OCI-LY7 (cell line): Measurements from ENCODE around the gene TRIM37. TPM values are rescaled to one million over a fixed set of nuclear protein-coding genes. Genes with fewer than 3 reads are reported as not detected.
A peak's percentile ranks its signal among the peaks of the same experiment; 100 is the strongest.

Source experiments
- BruUV-seq: library from RNA; stranded (reverse); fragments of 400-500 nt; replicated peaks from 2 replicates; lab custom pipeline; 2021; lab: Mats Ljungman, UMichigan
- CTCF ChIA-PET: fragments of 300-600 bp; sonication (Branson Sonifier 250); formaldehyde crosslinking; loops from one replicate; lab custom pipeline; 2022; ENCODE audit warnings: antibody characterized with exemption; ENCODE audit not compliant: unreplicated experiment; lab: Charles Lee
- POLR2A ChIA-PET: fragments of 300-600 bp; sonication (Branson Sonifier 250); formaldehyde crosslinking; loops from one replicate; lab custom pipeline; 2022; ENCODE audit warnings: antibody characterized with exemption; lab: Charles Lee
- DNase-seq: peaks from one replicate; pipeline ENCODE4 v3.0.0-alpha.2; 2015; ENCODE audit warnings: low spot score
- H2AFZ ChIP-seq: fragments of 200-600 bp; sonication (generic), shearing (Covaris generic); 2 replicates; pipeline ENCODE4 v1.6.1; 2014; ENCODE audit warnings: mild to moderate bottlenecking, antibody characterized with exemption, low read length, moderate library complexity
- H3K27ac ChIP-seq: fragments of 200-600 bp; sonication (generic); 2 replicates; pipeline ENCODE4 v1.5.1; 2014; ENCODE audit warnings: mixed run types, low read depth, mild to moderate bottlenecking, moderate library complexity, low read length, inconsistent platforms; ENCODE audit not compliant: poor library complexity, severe bottlenecking
- H3K36me3 ChIP-seq: fragments of 200-600 bp; sonication (generic); 2 replicates; pipeline ENCODE4 v1.6.1; 2014; ENCODE audit warnings: mild to moderate bottlenecking, antibody characterized with exemption, low read length, moderate library complexity, mixed read lengths; ENCODE audit not compliant: insufficient read depth
- H3K4me1 ChIP-seq: fragments of 200-600 bp; sonication (generic); 2 replicates; pipeline ENCODE4 v1.5.1; 2014; ENCODE audit warnings: mild to moderate bottlenecking, low read length; ENCODE audit not compliant: insufficient read depth, poor library complexity, severe bottlenecking
- H3K4me2 ChIP-seq: fragments of 200-600 bp; sonication (generic); 2 replicates; pipeline ENCODE4 v1.6.1; 2014; ENCODE audit warnings: mild to moderate bottlenecking, low read length
- H3K4me3 ChIP-seq: fragments of 200-600 bp; sonication (generic); 2 replicates; pipeline ENCODE4 v1.5.1; 2014; ENCODE audit warnings: mild to moderate bottlenecking, low read depth, low read length; ENCODE audit not compliant: poor library complexity, severe bottlenecking
- H3K79me2 ChIP-seq: fragments of 200-600 bp; sonication (generic); 2 replicates; pipeline ENCODE4 v1.6.1; 2016; ENCODE audit warnings: low read depth, mild to moderate bottlenecking, low read length, moderate library complexity, mixed read lengths; ENCODE audit not compliant: insufficient read depth
- H3K9me2 ChIP-seq: fragments of 200-600 bp; sonication (generic); 2 replicates; pipeline ENCODE4 v1.6.1; 2016; ENCODE audit warnings: mild to moderate bottlenecking, low read length, mixed read lengths; ENCODE audit not compliant: insufficient read depth
- H3K9me3 ChIP-seq: fragments of 200-600 bp; sonication (generic); 2 replicates; pipeline ENCODE4 v1.6.1; 2014; ENCODE audit warnings: mild to moderate bottlenecking, mixed run types, low read length, mixed read lengths
- H4K20me1 ChIP-seq: fragments of 200-600 bp; sonication (generic); 2 replicates; pipeline ENCODE4 v1.6.1; 2014; ENCODE audit warnings: mild to moderate bottlenecking, antibody characterized with exemption, low read length, moderate library complexity, mixed read lengths; ENCODE audit not compliant: insufficient read depth
- EZH2phosphoT487 ChIP-seq: fragments of 200-600 bp; sonication (generic); IDR thresholded peaks from 2 replicates; pipeline ENCODE4 v1.6.1; 2018; ENCODE audit warnings: low read depth, borderline replicate concordance, mild to moderate bottlenecking, mixed run types, antibody characterized with exemption, low read length, moderate library complexity, mixed read lengths
- intact Hi-C: fragments of 100-400 bp; cut with micrococcal nuclease; formaldehyde crosslinking; loops from one replicate; pipeline ENCODE4 v1.10.0; 2022; ENCODE audit not compliant: unreplicated experiment
- total RNA-seq, 2 experiments: library from RNA; depleted of rRNA in 1 of 2; stranded (reverse); fragments of >200 nt in 1 of 2; shearing (Covaris generic) in 1 of 2; gene quantifications; 2 replicates each; pipeline ENCODE4 v1.2.3, GENCODE V29; 2014 to 2022
- TF ChIP-seq, protein P1 (sequence below): fragments of 200-600 bp; sonication (generic); conservative IDR thresholded peaks from 2 replicates; pipeline ENCODE4 v1.5.1; 2014; ENCODE audit warnings: mild to moderate bottlenecking, antibody characterized with exemption, low read length, moderate library complexity, mixed read lengths

The TRIM37 gene
- total RNA-seq, 2 experiments from 2014 or later: 27.9 to 35.4 TPM

GRCh38 chr17:59004338-59005111 is 102.2 kb downstream of the TRIM37 start:
- H2AFZ ChIP-seq: peak overlapping the region; percentile 62; the same call in 1 of the 2 replicates
- no peak overlapping the region for H3K4me3 ChIP-seq
- no peaks in the 10 kb centered on the region for H3K9me2 ChIP-seq
- peak overlapping the region; percentile 30 for H3K4me2 ChIP-seq
- BruUV-seq: no TSS peak
- peaks cover 40% of the 10 kb centered on the region for H3K4me1 ChIP-seq
- H3K9me3 ChIP-seq: no peaks in the 10 kb centered on the region
- H4K20me1 ChIP-seq: no peaks in the 10 kb centered on the region
- intact Hi-C loops: loop anchor here (1.0 kb wide), 2 partner anchors 293 to 417 kb away; no protein-coding TSS in a partner anchor
- ChIA-PET CTCF (no interaction called here), POLR2A (interaction anchor here (0.7 to 1.8 kb wide), 3 partner anchors 373 to 421 kb away, joined by 3 to 10 read pairs (median 4); no protein-coding TSS in a partner anchor)
- H3K79me2 ChIP-seq: 0 out of 2 replicates have a peak, but pooled peaks cover 5% of the 10 kb centered on the region
- TF ChIP-seq, protein P1, sequence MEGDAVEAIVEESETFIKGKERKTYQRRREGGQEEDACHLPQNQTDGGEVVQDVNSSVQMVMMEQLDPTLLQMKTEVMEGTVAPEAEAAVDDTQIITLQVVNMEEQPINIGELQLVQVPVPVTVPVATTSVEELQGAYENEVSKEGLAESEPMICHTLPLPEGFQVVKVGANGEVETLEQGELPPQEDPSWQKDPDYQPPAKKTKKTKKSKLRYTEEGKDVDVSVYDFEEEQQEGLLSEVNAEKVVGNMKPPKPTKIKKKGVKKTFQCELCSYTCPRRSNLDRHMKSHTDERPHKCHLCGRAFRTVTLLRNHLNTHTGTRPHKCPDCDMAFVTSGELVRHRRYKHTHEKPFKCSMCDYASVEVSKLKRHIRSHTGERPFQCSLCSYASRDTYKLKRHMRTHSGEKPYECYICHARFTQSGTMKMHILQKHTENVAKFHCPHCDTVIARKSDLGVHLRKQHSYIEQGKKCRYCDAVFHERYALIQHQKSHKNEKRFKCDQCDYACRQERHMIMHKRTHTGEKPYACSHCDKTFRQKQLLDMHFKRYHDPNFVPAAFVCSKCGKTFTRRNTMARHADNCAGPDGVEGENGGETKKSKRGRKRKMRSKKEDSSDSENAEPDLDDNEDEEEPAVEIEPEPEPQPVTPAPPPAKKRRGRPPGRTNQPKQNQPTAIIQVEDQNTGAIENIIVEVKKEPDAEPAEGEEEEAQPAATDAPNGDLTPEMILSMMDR: peak; percentile 98
- no peak for TF ChIP-seq EZH2phosphoT487
- peaks cover 52% of the 10 kb centered on the region for H3K36me3 ChIP-seq
- peak; percentile 70 for DNase-seq
- H3K27ac ChIP-seq: peak overlapping the region; percentile 32

- no peak overlapping the region for H3K27ac ChIP-seq
- H3K4me3 ChIP-seq: no peak overlapping the region
- no peak overlapping the region for H2AFZ ChIP-seq
- H3K36me3 ChIP-seq: peaks cover 56% of the 10 kb centered on the region
- no peak overlapping the region for H3K4me2 ChIP-seq
- BruUV-seq: no TSS peak
- H3K9me2 ChIP-seq: no peaks in the 10 kb centered on the region
- H4K20me1 ChIP-seq: no peaks in the 10 kb centered on the region
- TF ChIP-seq, protein P1: no peak
- TF ChIP-seq EZH2phosphoT487: no peak
- no peaks in the 10 kb centered on the region for H3K9me3 ChIP-seq
- ChIA-PET CTCF (no interaction called here), POLR2A (interaction anchor here (0.7 to 1.8 kb wide), 6 partner anchors 12 to 428 kb away, joined by 3 to 10 read pairs (median 5); no protein-coding TSS in a partner anchor)
- intact Hi-C loops: loop anchor here (1.0 kb wide), 1 partner anchor 293 kb away; no protein-coding TSS in a partner anchor
- H3K79me2 ChIP-seq: 0 out of 2 replicates have a peak, but pooled peaks cover 5% of the 10 kb centered on the region
- H3K4me1 ChIP-seq: peaks cover 40% of the 10 kb centered on the region
- DNase-seq: no peak
Observed at GRCh38 chr17:59003860-59004259, 102.8 kb downstream of the TRIM37 start.
